GM19099 (cell line): ENCODE results near the gene TMEM221.

Experiments
- POLR2A ChIP-seq: IDR thresholded peaks from 3 replicates; pipeline ENCODE4 v1.6.1; 2011; ENCODE audit warnings: low read depth; ENCODE audit not compliant: insufficient read length; ENCODE audit errors: extremely low read depth

Gene TMEM221

GRCh38 chr19:17482877-17483604 is 34.6 kb upstream of the TMEM221 start:
- no peak for TF ChIP-seq POLR2A

GRCh38 chr19:17481986-17482385 is 33.5 kb upstream of the TMEM221 start:
- TF ChIP-seq POLR2A, result no peak

- no peak for TF ChIP-seq POLR2A
These were observed 30.9 kb upstream of the TMEM221 start for GRCh38 chr19:17479325-17479791.

- no peak for TF ChIP-seq POLR2A
These were observed 27.2 kb upstream of the TMEM221 start for GRCh38 chr19:17475541-17476115.

- no peak for TF ChIP-seq POLR2A
These were observed 24.6 kb upstream of the TMEM221 start for GRCh38 chr19:17473041-17473440.

- no peak for TF ChIP-seq POLR2A
These were observed 23.1 kb upstream of the TMEM221 start for GRCh38 chr19:17471410-17472125.

GRCh38 chr19:17470068-17470841 is 21.8 kb upstream of the TMEM221 start, which contains the start of gene SLC27A1:
TSS of gene SLC27A1 (plus strand) at chr19:17470524. CDS start at chr19:17470541, 17 bp downstream.
- TF ChIP-seq POLR2A, result no peak

- TF ChIP-seq POLR2A, result no peak
These were observed 21.1 kb upstream of the TMEM221 start for GRCh38 chr19:17469481-17470067.

GRCh38 chr19:17469092-17469480 is 20.6 kb upstream of the TMEM221 start:
- no peak for TF ChIP-seq POLR2A

GRCh38 chr19:17468302-17469091 is 20.0 kb upstream of the TMEM221 start:
- TF ChIP-seq POLR2A, result no peak

GRCh38 chr19:17467471-17468301 is 19.2 kb upstream of the TMEM221 start:
- TF ChIP-seq POLR2A, result no peak

GRCh38 chr19:17466487-17466850 is 18.0 kb upstream of the TMEM221 start:
- no peak for TF ChIP-seq POLR2A
